Left lobe of liver (tissue), 2 donors: ENCODE data around the gene ZNF154. TPM values are rescaled to one million over a fixed set of nuclear protein-coding genes. Genes with fewer than 3 reads are reported as not detected.

Source experiments
- ATAC-seq: fragments of 200-7000 bp; cut with Tn5 transposase; one replicate; pipeline ENCODE4 v1.9.1; 2020; ENCODE audit warnings: mild to moderate bottlenecking, moderate library complexity
- DNase-seq: peaks from one replicate; pipeline ENCODE4 v3.0.0-alpha.2; 2020; ENCODE audit warnings: low spot score
- total RNA-seq: library from RNA; stranded (reverse); gene quantifications from one replicate; pipeline ENCODE4 v1.2.1, GENCODE V29; 2021
- donor health status: DM: no; HTN: no; CAD: no; lungs with moderate emphysema.
- donor health status: DM: no; HTN: yes; CAD: no.

Gene ZNF154
- total RNA-seq, 1 donor from 2014 or later = 0.96 TPM

- ATAC-seq = no peak
- DNase-seq = peak; percentile 26
Measured at GRCh38 chr19:57682226-57682766, 26.7 kb downstream of the ZNF154 start.

GRCh38 chr19:57675881-57676280, 33.1 kb downstream of the ZNF154 start:
- ATAC-seq (no peak), DNase-seq (no peak)

DNA sequence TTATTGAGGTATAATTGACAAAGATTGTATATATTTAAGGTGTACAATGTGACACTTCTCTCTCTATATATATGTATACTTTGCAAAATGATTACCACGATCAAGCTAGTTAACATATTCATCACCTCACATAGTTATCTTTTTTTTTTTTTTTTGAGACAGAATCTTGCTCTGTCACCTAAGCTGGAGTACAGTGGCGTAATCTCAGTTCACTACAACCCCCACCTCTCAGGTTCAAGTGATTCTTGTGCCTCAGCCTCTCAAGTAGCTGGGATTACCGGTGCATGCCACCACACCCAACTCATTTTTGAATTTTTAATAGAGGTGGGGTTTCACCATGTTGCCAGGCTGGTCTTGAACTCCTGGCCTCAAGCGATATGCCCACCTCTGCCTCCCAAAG, 36.5 kb downstream of the ZNF154 start:
- DNase-seq (no peak), ATAC-seq (no peak)

- DNase-seq (no peak), ATAC-seq (no peak)
Measured at GRCh38 chr19:57671124-57671895, 37.7 kb downstream of the ZNF154 start.

DNA sequence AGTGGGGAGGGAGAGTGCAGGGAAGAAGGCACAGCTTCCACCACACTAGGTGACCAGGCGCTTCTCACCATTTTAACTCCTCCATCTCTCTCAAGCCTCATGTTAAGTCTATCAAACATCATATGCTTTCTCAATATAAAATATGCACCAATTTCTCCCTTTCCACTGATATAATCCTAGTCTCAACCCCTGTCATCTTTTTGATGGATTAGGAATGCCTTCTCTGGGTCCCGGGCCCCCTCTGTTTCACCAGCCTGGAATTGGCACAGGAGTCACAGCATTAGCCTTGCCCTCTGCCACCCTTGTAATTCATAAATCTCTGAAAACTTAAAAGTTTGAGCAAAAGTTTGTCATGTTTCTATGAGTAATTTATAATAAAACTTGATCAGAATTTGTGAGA, 40.4 kb downstream of the ZNF154 start, which contains the start of gene ZSCAN4:
Gene ZSCAN4 (plus strand): TSS at position 301 of the 400 bp plus-strand sequence. CDS start 7,211 bp downstream, outside the sequence.
- ATAC-seq (no peak), DNase-seq (no peak)

DNA sequence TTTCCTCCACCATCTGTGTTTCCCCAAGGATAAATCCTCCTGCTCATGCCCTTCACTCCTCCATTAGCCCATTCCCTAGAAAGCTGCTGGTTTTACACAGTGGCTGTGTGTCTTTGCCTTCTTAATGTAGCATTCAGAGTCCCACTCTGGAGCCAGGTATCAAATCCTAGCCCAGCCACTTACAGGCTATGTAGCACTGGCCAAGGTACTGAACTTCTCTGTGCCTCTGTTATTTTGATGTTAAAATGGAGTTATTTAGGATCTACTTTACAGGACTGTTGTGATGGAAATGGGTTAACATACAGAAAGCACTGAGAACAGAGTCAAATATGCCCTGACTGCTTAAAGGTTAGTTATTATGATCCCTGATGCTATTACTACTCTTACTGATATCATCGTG, 41.8 kb downstream of the ZNF154 start:
- DNase-seq (no peak), ATAC-seq (no peak)

DNA sequence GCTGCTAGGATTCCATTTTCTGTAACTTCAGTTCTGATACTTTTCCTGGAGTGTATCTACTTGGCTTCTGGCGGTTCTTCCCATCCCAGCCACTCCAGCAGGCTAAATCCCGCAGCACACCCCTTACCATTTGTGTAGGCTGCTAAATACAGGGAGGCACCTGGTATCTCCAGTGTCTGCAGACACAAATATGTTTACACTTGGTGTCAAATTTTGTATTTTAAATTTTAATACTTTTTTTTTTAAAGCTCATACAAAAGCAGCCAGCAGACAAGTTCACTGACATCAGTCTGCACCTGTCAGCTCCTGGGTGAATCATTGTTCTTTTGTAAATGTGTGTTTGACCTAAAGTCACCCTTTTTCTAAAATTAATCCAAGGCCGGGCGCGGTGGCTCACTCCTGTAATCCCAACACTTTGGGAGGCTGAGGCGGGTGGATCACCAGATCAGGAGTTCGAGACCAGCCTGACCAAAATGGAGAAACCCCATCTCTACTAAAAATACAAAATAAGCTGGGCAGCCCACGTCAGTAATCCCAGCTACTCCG, 43.7 kb downstream of the ZNF154 start:
- ATAC-seq = no peak
- no peak for DNase-seq

DNA sequence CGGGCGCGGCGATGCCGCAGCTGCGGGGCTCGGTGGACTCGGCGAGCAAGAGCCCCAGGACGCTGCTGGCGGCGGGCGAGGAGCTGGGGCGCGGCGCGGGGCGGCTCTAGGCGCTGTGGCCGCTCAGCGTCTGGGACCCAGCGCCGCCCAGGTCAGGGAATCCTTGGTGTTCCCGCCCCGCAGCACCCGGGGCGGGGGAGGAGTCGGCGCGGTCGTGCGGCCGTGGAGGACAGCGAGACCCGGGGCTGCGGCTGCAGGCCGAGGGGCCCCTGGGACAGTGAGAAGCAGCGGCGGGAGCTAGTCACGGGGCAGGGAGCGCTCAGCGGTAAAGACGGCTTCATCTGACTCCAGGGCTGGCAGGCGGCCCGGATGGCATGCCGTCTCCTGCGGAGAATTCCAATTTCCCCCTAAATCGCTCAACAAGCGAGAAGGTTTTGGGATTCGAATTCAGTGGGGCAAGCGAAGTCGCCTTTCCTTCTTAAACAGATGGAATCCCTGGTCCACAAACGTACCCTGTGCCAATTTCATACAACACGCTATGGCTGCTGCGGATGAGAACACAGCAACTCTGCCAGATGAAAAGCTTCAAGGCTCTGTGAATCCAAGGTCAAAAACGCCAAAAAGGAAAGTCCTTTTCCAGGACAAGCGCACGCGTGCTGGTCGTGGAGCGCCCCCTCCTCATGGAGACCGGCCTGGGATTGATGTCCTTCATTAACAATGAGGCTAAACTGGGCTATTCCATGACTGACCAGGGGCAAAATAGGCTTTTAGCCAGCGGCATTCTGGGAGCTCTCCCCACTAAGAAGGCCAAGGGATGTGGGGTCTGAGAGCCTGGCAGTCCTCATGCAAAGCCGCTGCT, 44.5 kb downstream of the ZNF154 start:
- DNase-seq (peak; percentile 47), ATAC-seq (peak; percentile 74)

DNA sequence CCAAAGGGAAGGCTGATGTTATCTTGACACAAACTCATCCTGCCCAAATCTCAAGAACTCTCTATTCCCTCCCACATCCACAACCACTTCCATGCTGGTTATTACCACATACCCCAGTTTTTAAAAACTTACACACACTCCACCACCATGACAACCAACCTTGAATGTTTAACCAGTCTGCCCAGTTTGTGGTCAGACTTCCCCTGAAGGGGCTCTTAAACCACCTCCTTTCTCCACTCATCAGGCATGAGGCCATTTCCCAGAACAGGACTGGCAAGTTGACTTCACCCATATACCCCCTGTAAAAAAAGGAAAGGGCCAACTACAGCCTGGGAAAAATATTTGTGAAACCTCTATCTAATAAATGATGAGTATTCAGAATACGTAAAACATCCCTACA, 52.7 kb downstream of the ZNF154 start:
- ATAC-seq = no peak
- DNase-seq = no peak

DNA sequence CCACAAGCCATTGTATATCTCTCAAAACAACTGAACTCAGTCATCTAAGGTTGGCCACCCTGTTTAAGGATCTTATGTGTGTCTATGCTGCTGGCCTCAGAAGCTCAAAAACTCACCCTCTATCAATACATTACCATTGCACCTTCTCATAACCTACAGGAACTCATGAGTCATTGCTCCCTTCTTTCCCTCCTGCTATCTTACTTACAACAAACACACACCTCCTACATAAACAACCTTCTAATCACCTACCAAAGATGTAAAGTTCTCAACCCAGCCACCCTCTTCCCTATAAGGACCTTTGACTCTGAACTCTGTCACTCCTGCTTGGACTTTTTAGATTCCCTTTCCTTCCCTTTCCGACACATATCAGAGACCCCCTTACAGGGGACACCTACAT, 53.6 kb downstream of the ZNF154 start:
- ATAC-seq = no peak
- DNase-seq = no peak

DNA sequence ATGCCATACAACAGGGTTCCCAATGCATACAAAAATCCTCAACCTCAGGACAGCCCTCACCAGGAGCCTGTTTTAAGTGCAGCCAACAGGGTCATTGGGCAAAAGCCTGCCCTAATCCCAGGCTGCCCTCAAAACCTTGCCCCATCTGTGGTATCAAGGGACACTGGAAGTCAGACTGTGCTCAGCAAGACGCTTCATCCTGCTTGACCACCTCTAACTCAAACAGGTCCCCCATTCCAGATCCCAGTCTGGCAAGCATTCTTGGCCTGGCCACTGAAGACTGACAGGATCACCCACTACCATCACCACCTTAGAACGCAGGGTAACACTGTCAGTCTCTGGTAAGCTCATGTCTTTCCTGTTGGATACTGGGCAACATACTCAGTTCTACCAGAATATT, 55.3 kb downstream of the ZNF154 start:
- ATAC-seq (no peak), DNase-seq (no peak)

DNA sequence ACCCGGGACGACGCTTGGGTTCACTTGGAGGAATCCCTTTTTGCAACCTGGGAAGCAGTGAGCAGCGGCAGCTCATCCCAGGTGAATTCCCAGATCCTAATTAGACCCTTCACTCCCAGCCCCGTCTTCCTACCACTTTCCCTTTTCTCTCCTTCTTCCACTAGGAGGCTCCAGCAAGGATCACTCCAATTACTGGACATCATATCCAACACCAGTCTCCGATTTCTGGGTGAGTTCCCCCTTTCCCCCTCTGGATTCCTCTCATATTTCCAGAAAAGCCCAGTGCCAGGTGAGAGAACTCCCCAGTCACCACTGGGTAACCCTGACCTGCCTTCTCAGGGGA, 57.4 kb downstream of the ZNF154 start:
- DNase-seq (no peak), ATAC-seq (no peak)

DNA sequence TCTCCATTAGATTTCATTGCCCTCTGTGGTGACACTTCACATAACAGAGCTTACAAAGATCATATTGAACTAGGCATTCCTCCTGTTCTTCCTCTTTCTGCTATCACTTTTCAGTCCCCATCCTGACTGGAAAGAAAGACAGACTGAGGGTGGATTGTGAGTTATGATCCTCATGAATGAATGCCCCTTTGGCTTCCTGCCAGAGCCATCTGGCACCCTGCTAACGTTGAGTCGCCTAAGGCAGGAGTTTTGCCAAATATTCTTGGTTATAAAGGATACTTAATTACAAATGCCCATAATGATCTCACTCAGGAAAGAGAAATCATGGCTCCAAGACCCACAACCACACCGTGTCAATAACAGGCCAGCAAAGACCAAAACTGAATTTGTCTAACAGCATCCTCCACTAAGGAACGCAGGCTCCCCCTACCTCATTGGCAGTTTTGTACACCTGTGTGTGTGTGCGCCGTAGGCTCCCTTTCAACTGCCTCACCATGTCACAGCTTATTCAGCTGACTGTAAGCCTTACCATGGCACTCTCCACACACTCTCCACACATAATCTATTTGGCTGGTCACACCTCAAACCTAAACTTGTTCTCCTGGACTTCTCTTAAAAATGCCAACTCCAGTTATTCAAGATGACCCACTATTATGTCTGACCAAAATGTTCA, 60.5 kb downstream of the ZNF154 start:
- DNase-seq = no peak
- no peak for ATAC-seq

Other genes with a start within 250 kb of the ZNF154 start
- 3.6 TPM for gene ZNF772, start 231.6 kb downstream of the ZNF154 start, total RNA-seq
- gene ZNF419, start 221.5 kb downstream of the ZNF154 start, total RNA-seq = 3.5 TPM
- gene ZNF773, start 209.3 kb downstream of the ZNF154 start, total RNA-seq = 2.3 TPM
- gene ZNF549, start 181.8 kb downstream of the ZNF154 start, total RNA-seq = 1.0 TPM
- 2.4 TPM for gene ZNF550, start 149.3 kb downstream of the ZNF154 start, total RNA-seq
- gene ZNF416, start 130.3 kb downstream of the ZNF154 start, total RNA-seq = 1.4 TPM
- gene ZIK1, start 125.1 kb downstream of the ZNF154 start, total RNA-seq = 0.18 TPM
- gene ZNF530, start 109.3 kb downstream of the ZNF154 start, total RNA-seq = 0.50 TPM
- gene ZNF134, start 95.0 kb downstream of the ZNF154 start, total RNA-seq = 6.9 TPM
- gene ZNF211, start 76.0 kb downstream of the ZNF154 start, total RNA-seq = 4.9 TPM
- not detected for gene ZSCAN4, start 40.3 kb downstream of the ZNF154 start, total RNA-seq
- gene ZNF551, start 27.2 kb downstream of the ZNF154 start, total RNA-seq = 1.8 TPM
- gene ZNF671, start 18.4 kb upstream of the ZNF154 start, total RNA-seq = 2.1 TPM
- gene ZNF776, start 37.6 kb upstream of the ZNF154 start, total RNA-seq = 9.1 TPM
- gene ZNF586, start 60.5 kb upstream of the ZNF154 start, total RNA-seq = 4.6 TPM
- 7.1 TPM for gene ZNF552, start 105.7 kb upstream of the ZNF154 start, total RNA-seq
- 10.2 TPM for gene ZNF587B, start 121.1 kb upstream of the ZNF154 start, total RNA-seq
- gene ZNF587, start 140.7 kb upstream of the ZNF154 start, total RNA-seq = 19.1 TPM
- gene ZNF814, start 179.8 kb upstream of the ZNF154 start, total RNA-seq = 12.9 TPM
- gene ZNF417, start 207.4 kb upstream of the ZNF154 start, total RNA-seq = 15.2 TPM
- gene ZNF418, start 226.2 kb upstream of the ZNF154 start, total RNA-seq = 3.5 TPM
- 1.1 TPM for gene ZNF256, start 238.5 kb upstream of the ZNF154 start, total RNA-seq